ENCODE data around the gene TMEM144. TPM values are rescaled to one million over a fixed set of nuclear protein-coding genes. Genes with fewer than 3 reads are reported as not detected.

TMEM144 gene
- total RNA-seq, 2 experiments from 2014 or later, result not detected

GRCh38 chr4:158176108-158176507, 34.2 kb upstream of the TMEM144 start:
- Mint-ChIP-seq H3K4me1 (no peaks in the 10 kb centered on the region), H3K9me3 (no peaks in the 10 kb centered on the region), H3K36me3 (ENCODE audit: low read depth) (no peaks in the 10 kb centered on the region), H3K27ac (no peak overlapping the region), H3K4me3 (no peak overlapping the region), H3K27me3 (peaks cover 29% of the 10 kb centered on the region)
- POLR2A ChIA-PET, result no interaction called here
- CTCF ChIA-PET, result no interaction called here
- DNase-seq, result no peak

GRCh38 chr4:158176776-158177175, 33.5 kb upstream of the TMEM144 start:
- no peak overlapping the region for H3K4me3 Mint-ChIP-seq
- DNase-seq, result no peak
- no peak overlapping the region for H3K27ac Mint-ChIP-seq
- no peaks in the 10 kb centered on the region for H3K36me3 Mint-ChIP-seq (ENCODE audit: low read depth)
- peaks cover 26% of the 10 kb centered on the region for H3K27me3 Mint-ChIP-seq
- H3K4me1 Mint-ChIP-seq, result no peaks in the 10 kb centered on the region
- ChIA-PET CTCF (no interaction called here), POLR2A (no interaction called here)
- no peaks in the 10 kb centered on the region for H3K9me3 Mint-ChIP-seq

- Mint-ChIP-seq H3K4me3 (no peak overlapping the region), H3K4me1 (no peaks in the 10 kb centered on the region), H3K27me3 (peaks cover 12% of the 10 kb centered on the region), H3K9me3 (no peaks in the 10 kb centered on the region), H3K27ac (no peak overlapping the region), H3K36me3 (ENCODE audit: low read depth) (no peaks in the 10 kb centered on the region)
- POLR2A ChIA-PET, result no interaction called here
- DNase-seq, result no peak
- CTCF ChIA-PET, result no interaction called here
Observed at GRCh38 chr4:158179465-158179864, 30.8 kb upstream of the TMEM144 start.

GRCh38 chr4:158181906-158182305, 28.4 kb upstream of the TMEM144 start:
- CTCF ChIA-PET, result no interaction called here
- POLR2A ChIA-PET, result no interaction called here
- Mint-ChIP-seq H3K4me1 (no peaks in the 10 kb centered on the region), H3K27ac (no peak overlapping the region), H3K4me3 (no peak overlapping the region), H3K36me3 (ENCODE audit: low read depth) (no peaks in the 10 kb centered on the region), H3K9me3 (no peaks in the 10 kb centered on the region), H3K27me3 (peaks cover 9% of the 10 kb centered on the region)
- DNase-seq, result no peak

GRCh38 chr4:158182736-158183135, 27.6 kb upstream of the TMEM144 start:
- Mint-ChIP-seq H3K4me1 (no peaks in the 10 kb centered on the region), H3K27me3 (peaks cover 9% of the 10 kb centered on the region), H3K4me3 (no peak overlapping the region), H3K27ac (no peak overlapping the region), H3K36me3 (ENCODE audit: low read depth) (no peaks in the 10 kb centered on the region), H3K9me3 (no peaks in the 10 kb centered on the region)
- ChIA-PET CTCF (no interaction called here), POLR2A (no interaction called here)
- DNase-seq, result no peak

GRCh38 chr4:158186815-158187214, 23.5 kb upstream of the TMEM144 start:
- H3K9me3 Mint-ChIP-seq, result no peaks in the 10 kb centered on the region
- no peak overlapping the region for H3K27ac Mint-ChIP-seq
- H3K4me1 Mint-ChIP-seq, result no peaks in the 10 kb centered on the region
- no peak overlapping the region for H3K4me3 Mint-ChIP-seq
- ChIA-PET POLR2A (no interaction called here), CTCF (no interaction called here)
- H3K36me3 Mint-ChIP-seq (ENCODE audit: low read depth), result no peaks in the 10 kb centered on the region
- H3K27me3 Mint-ChIP-seq, result peaks cover 8% of the 10 kb centered on the region
- no peak for DNase-seq

GRCh38 chr4:158189422-158189821, 20.9 kb upstream of the TMEM144 start:
- no peaks in the 10 kb centered on the region for H3K9me3 Mint-ChIP-seq
- no peak overlapping the region for H3K4me3 Mint-ChIP-seq
- no peaks in the 10 kb centered on the region for H3K36me3 Mint-ChIP-seq (ENCODE audit: low read depth)
- no peak overlapping the region for H3K27ac Mint-ChIP-seq
- no peak for DNase-seq
- CTCF ChIA-PET, result no interaction called here
- H3K27me3 Mint-ChIP-seq, result peaks cover 3% of the 10 kb centered on the region
- POLR2A ChIA-PET, result no interaction called here
- H3K4me1 Mint-ChIP-seq, result no peaks in the 10 kb centered on the region

GRCh38 chr4:158190718-158191117, 19.6 kb upstream of the TMEM144 start:
- Mint-ChIP-seq H3K36me3 (ENCODE audit: low read depth) (no peaks in the 10 kb centered on the region), H3K27ac (no peak overlapping the region), H3K27me3 (peaks cover 7% of the 10 kb centered on the region), H3K4me3 (no peak overlapping the region), H3K9me3 (no peaks in the 10 kb centered on the region), H3K4me1 (no peaks in the 10 kb centered on the region)
- ChIA-PET POLR2A (no interaction called here), CTCF (interaction anchor here (0.6 kb wide), 1 partner anchor 19 kb away, joined by 4 read pairs; no protein-coding TSS in a partner anchor)
- no peak for DNase-seq

- H3K27ac Mint-ChIP-seq, result no peak overlapping the region
- POLR2A ChIA-PET, result no interaction called here
- no peaks in the 10 kb centered on the region for H3K36me3 Mint-ChIP-seq (ENCODE audit: low read depth)
- H3K4me1 Mint-ChIP-seq, result no peaks in the 10 kb centered on the region
- H3K9me3 Mint-ChIP-seq, result no peaks in the 10 kb centered on the region
- H3K27me3 Mint-ChIP-seq, result peaks cover 11% of the 10 kb centered on the region
- DNase-seq, result no peak
- CTCF ChIA-PET, result interaction anchor here (0.6 to 1.0 kb wide), 2 partner anchors 9 to 45 kb away, joined by 3 read pairs; no protein-coding TSS in a partner anchor
- no peak overlapping the region for H3K4me3 Mint-ChIP-seq
Observed at GRCh38 chr4:158192439-158193158, 17.7 kb upstream of the TMEM144 start.

- H3K27me3 Mint-ChIP-seq, result peaks cover 13% of the 10 kb centered on the region
- no peak overlapping the region for H3K4me3 Mint-ChIP-seq
- ChIA-PET CTCF (interaction anchor here (1.0 kb wide), 1 partner anchor 10 kb away, joined by 3 read pairs; no protein-coding TSS in a partner anchor), POLR2A (no interaction called here)
- H3K4me1 Mint-ChIP-seq, result no peaks in the 10 kb centered on the region
- H3K9me3 Mint-ChIP-seq, result no peaks in the 10 kb centered on the region
- no peaks in the 10 kb centered on the region for H3K36me3 Mint-ChIP-seq (ENCODE audit: low read depth)
- no peak for DNase-seq
- no peak overlapping the region for H3K27ac Mint-ChIP-seq
Observed at GRCh38 chr4:158193171-158193749, 17.0 kb upstream of the TMEM144 start.

- Mint-ChIP-seq H3K9me3 (no peaks in the 10 kb centered on the region), H3K4me1 (no peaks in the 10 kb centered on the region), H3K27ac (no peak overlapping the region), H3K27me3 (peaks cover 11% of the 10 kb centered on the region), H3K36me3 (ENCODE audit: low read depth) (no peaks in the 10 kb centered on the region), H3K4me3 (no peak overlapping the region)
- DNase-seq, result no peak
- ChIA-PET CTCF (no interaction called here), POLR2A (no interaction called here)
Observed at GRCh38 chr4:158195297-158195696, 15.0 kb upstream of the TMEM144 start.

GRCh38 chr4:158197194-158197776, 13.0 kb upstream of the TMEM144 start:
- DNase-seq, result no peak
- ChIA-PET CTCF (no interaction called here), POLR2A (no interaction called here)
- Mint-ChIP-seq H3K4me3 (no peak overlapping the region), H3K4me1 (no peaks in the 10 kb centered on the region), H3K27me3 (peaks cover 11% of the 10 kb centered on the region), H3K36me3 (ENCODE audit: low read depth) (no peaks in the 10 kb centered on the region), H3K9me3 (no peaks in the 10 kb centered on the region), H3K27ac (no peak overlapping the region)

- no peaks in the 10 kb centered on the region for H3K9me3 Mint-ChIP-seq
- H3K27me3 Mint-ChIP-seq, result peaks cover 7% of the 10 kb centered on the region
- no peak for DNase-seq
- POLR2A ChIA-PET, result no interaction called here
- H3K4me3 Mint-ChIP-seq, result no peak overlapping the region
- H3K4me1 Mint-ChIP-seq, result no peaks in the 10 kb centered on the region
- no peak overlapping the region for H3K27ac Mint-ChIP-seq
- CTCF ChIA-PET, result no interaction called here
- H3K36me3 Mint-ChIP-seq (ENCODE audit: low read depth), result no peaks in the 10 kb centered on the region
Observed at GRCh38 chr4:158200214-158200613, 10.1 kb upstream of the TMEM144 start.

GRCh38 chr4:158201322-158201721, 9.0 kb upstream of the TMEM144 start:
- ChIA-PET POLR2A (no interaction called here), CTCF (interaction anchor here (0.6 kb wide), 1 partner anchor 971 kb away, joined by 3 read pairs; no protein-coding TSS in a partner anchor)
- H3K27me3 Mint-ChIP-seq, result peaks cover 8% of the 10 kb centered on the region
- H3K27ac Mint-ChIP-seq, result no peak overlapping the region
- H3K4me3 Mint-ChIP-seq, result no peak overlapping the region
- no peak for DNase-seq
- H3K4me1 Mint-ChIP-seq, result no peaks in the 10 kb centered on the region
- H3K36me3 Mint-ChIP-seq (ENCODE audit: low read depth), result no peaks in the 10 kb centered on the region
- H3K9me3 Mint-ChIP-seq, result no peaks in the 10 kb centered on the region

All from activated CD4-positive, alpha-beta T cell treated with anti-CD3 and anti-CD28 coated beads, Interleukin-2, amount 10 ng/mL, durations not matched to agents 7 days and 5 days (primary cell).